Ectodermal cell (in vitro differentiated cells): Measurements from ENCODE around the gene AR. TPM values are rescaled to one million over a fixed set of nuclear protein-coding genes. Genes with fewer than 3 reads are reported as not detected.
A peak's percentile ranks its signal among the peaks of the same experiment; 100 is the strongest.

Source experiments
- H3K27ac ChIP-seq: 2 replicates; pipeline ENCODE4 v1.7.0; 2013; ENCODE audit warnings: mild to moderate bottlenecking, low read depth, low read length; ENCODE audit not compliant: insufficient read depth, poor library complexity, severe bottlenecking
- H3K27me3 ChIP-seq: 2 replicates; pipeline ENCODE4 v1.7.0; 2013; ENCODE audit warnings: mild to moderate bottlenecking, low read length; ENCODE audit not compliant: insufficient read depth, control insufficient read depth, poor library complexity, severe bottlenecking
- H3K36me3 ChIP-seq: one replicate; pipeline ENCODE4 v1.7.0; 2013; ENCODE audit warnings: low read length; ENCODE audit not compliant: control insufficient read depth, insufficient read depth
- H3K4me1 ChIP-seq: one replicate; pipeline ENCODE4 v1.7.0; 2013; ENCODE audit warnings: low read length; ENCODE audit not compliant: control insufficient read depth, insufficient read depth
- H3K4me3 ChIP-seq: 2 replicates; pipeline ENCODE4 v1.7.0; 2013; ENCODE audit warnings: low read depth, low read length, control low read depth; ENCODE audit not compliant: insufficient read depth
- H3K9me3 ChIP-seq: 2 replicates; pipeline ENCODE4 v1.7.0; 2013; ENCODE audit warnings: mild to moderate bottlenecking, low read length, moderate library complexity; ENCODE audit not compliant: control insufficient read depth
- WGBS, 2 experiments: methylation state at CpG; one replicate each; pipeline ENCODE4 v1.1.7; 2013; ENCODE audit warnings: missing lambda C conversion rate in 2 of 2; 5-methylcytosine and 5-hydroxymethylcytosine counted together
- polyA plus RNA-seq, 4 experiments: library from polyadenylated mRNA; stranded (reverse); fragments of 50-300 nt; gene quantifications; one replicate each; pipeline ENCODE4 v1.2.3, GENCODE V29; 2013

The AR gene, protein sequence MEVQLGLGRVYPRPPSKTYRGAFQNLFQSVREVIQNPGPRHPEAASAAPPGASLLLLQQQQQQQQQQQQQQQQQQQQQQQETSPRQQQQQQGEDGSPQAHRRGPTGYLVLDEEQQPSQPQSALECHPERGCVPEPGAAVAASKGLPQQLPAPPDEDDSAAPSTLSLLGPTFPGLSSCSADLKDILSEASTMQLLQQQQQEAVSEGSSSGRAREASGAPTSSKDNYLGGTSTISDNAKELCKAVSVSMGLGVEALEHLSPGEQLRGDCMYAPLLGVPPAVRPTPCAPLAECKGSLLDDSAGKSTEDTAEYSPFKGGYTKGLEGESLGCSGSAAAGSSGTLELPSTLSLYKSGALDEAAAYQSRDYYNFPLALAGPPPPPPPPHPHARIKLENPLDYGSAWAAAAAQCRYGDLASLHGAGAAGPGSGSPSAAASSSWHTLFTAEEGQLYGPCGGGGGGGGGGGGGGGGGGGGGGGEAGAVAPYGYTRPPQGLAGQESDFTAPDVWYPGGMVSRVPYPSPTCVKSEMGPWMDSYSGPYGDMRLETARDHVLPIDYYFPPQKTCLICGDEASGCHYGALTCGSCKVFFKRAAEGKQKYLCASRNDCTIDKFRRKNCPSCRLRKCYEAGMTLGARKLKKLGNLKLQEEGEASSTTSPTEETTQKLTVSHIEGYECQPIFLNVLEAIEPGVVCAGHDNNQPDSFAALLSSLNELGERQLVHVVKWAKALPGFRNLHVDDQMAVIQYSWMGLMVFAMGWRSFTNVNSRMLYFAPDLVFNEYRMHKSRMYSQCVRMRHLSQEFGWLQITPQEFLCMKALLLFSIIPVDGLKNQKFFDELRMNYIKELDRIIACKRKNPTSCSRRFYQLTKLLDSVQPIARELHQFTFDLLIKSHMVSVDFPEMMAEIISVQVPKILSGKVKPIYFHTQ
- 4.6 TPM for polyA plus RNA-seq (2013, experiment 1 of 4)
- 5.6 TPM for polyA plus RNA-seq (2013, experiment 2 of 4)
- 4.4 TPM for polyA plus RNA-seq (2013, experiment 3 of 4)
- polyA plus RNA-seq (2013, experiment 4 of 4): 6.4 TPM

- H3K9me3 ChIP-seq: no peaks in the 10 kb centered on the region
- H3K27ac ChIP-seq: peak within 1 kb of the TSS; percentile 87
- peak within 1 kb of the TSS; percentile 48 for H3K4me3 ChIP-seq
- H3K27me3 ChIP-seq: peaks cover 8% of the 10 kb centered on the region
- no peaks in the 10 kb centered on the region for H3K4me1 ChIP-seq
- 0 to 1% methylated on average over 30 of the region's 30 CpGs for WGBS, 2 experiments
- no peaks in the 10 kb centered on the region for H3K36me3 ChIP-seq
Measured at GRCh38 chrX:67543818-67544217, at the start of gene AR. AR (plus strand) TSS chrX:67544021; CDS start chrX:67545147, 1,126 bp downstream.

DNA sequence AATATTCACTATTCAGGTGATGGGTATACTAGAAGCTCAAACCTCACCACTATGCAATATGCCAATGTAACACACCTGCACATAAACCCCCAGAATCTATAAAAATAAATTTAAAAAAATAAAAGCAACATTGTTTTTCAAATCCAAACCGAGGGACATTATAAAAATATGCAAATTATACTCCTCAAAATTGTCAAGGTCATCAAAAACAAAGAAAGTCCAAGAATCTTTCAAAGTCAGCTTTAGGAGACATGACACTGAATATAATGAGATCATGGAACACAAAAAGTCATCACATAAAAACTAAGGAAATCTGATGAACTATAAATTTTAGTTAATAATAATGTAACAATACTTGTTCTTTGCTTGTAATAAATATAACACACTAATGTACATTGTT lies 43.2 kb upstream of the AR start:
- Histone ChIP-seq H3K36me3 (no peaks in the 10 kb centered on the region), H3K9me3 (no peaks in the 10 kb centered on the region), H3K4me1 (no peaks in the 10 kb centered on the region), H3K27ac (no peak overlapping the region), H3K4me3 (no peak overlapping the region), H3K27me3 (no peaks in the 10 kb centered on the region)
- WGBS, 2 experiments: 80 to 100% methylated on average over 1 of the region's 1 CpG

GRCh38 chrX:67503004-67503403 lies 40.8 kb upstream of the AR start:
- Histone ChIP-seq H3K27me3 (no peaks in the 10 kb centered on the region), H3K4me1 (no peaks in the 10 kb centered on the region), H3K9me3 (no peaks in the 10 kb centered on the region), H3K4me3 (no peak overlapping the region), H3K27ac (no peak overlapping the region), H3K36me3 (no peaks in the 10 kb centered on the region)

GRCh38 chrX:67503453-67503852 lies 40.4 kb upstream of the AR start:
- no peaks in the 10 kb centered on the region for H3K27me3 ChIP-seq
- H3K36me3 ChIP-seq: no peaks in the 10 kb centered on the region
- H3K9me3 ChIP-seq: no peaks in the 10 kb centered on the region
- no peak overlapping the region for H3K4me3 ChIP-seq
- H3K4me1 ChIP-seq: no peaks in the 10 kb centered on the region
- H3K27ac ChIP-seq: no peak overlapping the region
- 90% methylated on average over 1 of the region's 2 CpGs; no CpG with 5 or more reads in 1 of the 2 experiments for WGBS, 2 experiments

DNA sequence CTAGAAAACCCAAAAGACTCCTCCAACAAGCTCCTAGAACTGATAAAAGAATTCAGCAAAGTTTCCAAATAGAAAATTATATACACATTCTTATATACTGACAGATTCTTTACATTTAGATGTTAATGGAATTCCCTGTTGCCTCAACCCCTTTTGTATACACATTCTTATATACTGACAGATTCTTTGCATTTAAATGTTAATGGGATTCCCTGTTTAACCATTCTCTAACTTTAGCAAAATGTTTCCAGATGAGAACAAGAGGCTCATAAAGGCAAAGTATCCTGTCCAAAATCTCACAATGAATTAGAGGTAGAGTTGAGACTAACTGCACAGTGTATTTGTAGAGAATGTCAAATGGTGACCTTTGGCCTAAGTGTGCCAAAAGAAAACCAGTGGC lies 23.1 kb upstream of the AR start:
- H3K9me3 ChIP-seq: no peaks in the 10 kb centered on the region
- H3K4me1 ChIP-seq: no peaks in the 10 kb centered on the region

GRCh38 chrX:67523002-67523681 lies 20.7 kb upstream of the AR start:
- no peaks in the 10 kb centered on the region for H3K36me3 ChIP-seq
- no peaks in the 10 kb centered on the region for H3K4me1 ChIP-seq
- no peak overlapping the region for H3K27ac ChIP-seq
- no peaks in the 10 kb centered on the region for H3K27me3 ChIP-seq
- H3K9me3 ChIP-seq: no peaks in the 10 kb centered on the region
- 88 to 94% methylated on average over 2 to 3 of the region's 3 CpGs for WGBS, 2 experiments
- no peak overlapping the region for H3K4me3 ChIP-seq

More for the DNA sequence above, 23.1 kb upstream of the AR start:
- no peak overlapping the region for H3K27ac ChIP-seq
- no peak overlapping the region for H3K4me3 ChIP-seq
- no peaks in the 10 kb centered on the region for H3K27me3 ChIP-seq
- H3K36me3 ChIP-seq: no peaks in the 10 kb centered on the region

DNA sequence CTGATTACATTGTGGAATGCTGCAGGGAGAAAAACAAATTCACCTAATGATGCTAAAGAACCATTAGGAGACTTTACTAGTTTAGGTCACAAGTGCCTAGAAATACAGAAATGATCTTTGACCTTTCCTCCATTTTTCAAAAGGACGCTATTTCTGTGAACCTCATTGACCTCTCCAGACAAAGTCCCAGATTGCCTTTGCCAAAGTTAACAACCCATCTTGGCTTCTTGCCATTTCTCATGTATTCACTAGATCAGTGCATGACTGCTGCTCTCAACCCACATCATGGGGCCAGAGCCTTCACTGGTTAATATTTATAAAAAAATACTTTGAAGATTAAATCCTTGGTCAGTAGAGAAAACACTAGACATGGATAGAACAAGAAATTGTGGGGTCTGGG lies 19.9 kb upstream of the AR start:
- Histone ChIP-seq H3K4me3 (no peak overlapping the region), H3K36me3 (no peaks in the 10 kb centered on the region), H3K27me3 (no peaks in the 10 kb centered on the region), H3K27ac (no peak overlapping the region), H3K4me1 (no peaks in the 10 kb centered on the region), H3K9me3 (no peaks in the 10 kb centered on the region)
- 89 to 93% methylated on average over 1 of the region's 1 CpG for WGBS, 2 experiments

DNA sequence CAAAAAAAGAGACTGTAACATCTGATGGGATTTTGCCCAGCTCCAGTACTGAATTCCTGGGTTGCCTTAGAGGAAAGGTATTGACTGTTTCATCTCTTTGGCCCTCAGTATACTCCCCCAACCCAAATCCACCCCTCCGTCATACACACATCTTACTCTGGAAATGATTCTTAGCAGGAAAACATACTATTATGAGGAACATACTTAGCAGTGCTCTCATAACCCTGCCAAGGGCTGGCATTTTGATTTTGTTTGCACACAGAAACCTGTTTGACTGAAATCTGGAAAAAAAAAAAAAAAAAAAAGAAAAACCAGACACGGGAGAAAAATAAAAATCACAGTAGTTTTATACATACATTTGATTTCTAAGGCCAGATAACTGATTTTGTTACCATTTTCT lies 19.4 kb upstream of the AR start:
- 100% methylated on average over 1 of the region's 2 CpGs; no CpG with 5 or more reads in 1 of the 2 experiments for WGBS, 2 experiments
- no peaks in the 10 kb centered on the region for H3K4me1 ChIP-seq
- H3K9me3 ChIP-seq: no peaks in the 10 kb centered on the region
- no peaks in the 10 kb centered on the region for H3K36me3 ChIP-seq
- H3K4me3 ChIP-seq: no peak overlapping the region
- H3K27me3 ChIP-seq: no peaks in the 10 kb centered on the region
- H3K27ac ChIP-seq: no peak overlapping the region

DNA sequence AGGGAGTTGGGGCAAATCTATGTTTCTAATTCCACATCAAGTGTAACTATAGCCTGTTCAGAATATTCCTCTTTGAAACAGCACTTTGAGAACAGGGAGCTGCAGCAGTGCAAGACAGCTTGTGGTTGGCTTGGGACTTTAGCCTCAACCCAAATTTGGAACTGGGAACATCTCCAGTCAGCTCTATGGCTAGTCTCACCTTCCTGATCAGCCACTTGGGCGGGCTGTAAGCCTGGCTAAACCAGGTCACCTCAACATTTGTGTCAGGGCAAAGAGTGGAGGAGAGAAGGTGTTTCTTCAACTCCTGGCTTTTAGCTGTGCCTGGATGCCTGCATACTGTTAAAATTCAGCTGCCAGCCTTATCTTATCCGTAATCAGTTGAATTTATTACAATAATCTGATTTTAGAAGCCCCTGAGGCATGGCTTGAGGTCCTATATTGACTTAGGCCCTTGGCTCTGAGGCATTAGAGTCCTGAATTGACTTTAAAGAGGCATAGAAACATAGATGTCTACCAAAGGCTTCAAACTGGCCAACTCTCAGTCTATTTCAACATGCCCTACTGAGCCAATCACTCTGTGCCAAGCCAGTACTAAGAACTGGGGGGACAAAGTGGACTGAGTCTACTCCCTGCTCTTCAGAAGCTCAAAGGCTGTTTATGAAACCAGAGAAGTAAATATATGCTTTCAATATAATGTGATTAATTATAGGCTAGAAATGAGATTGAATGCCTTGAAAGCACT lies 18.7 kb upstream of the AR start:
- WGBS, 2 experiments: 91 to 93% methylated on average over 1 to 2 of the region's 2 CpGs
- H3K9me3 ChIP-seq: no peaks in the 10 kb centered on the region
- H3K4me3 ChIP-seq: no peak overlapping the region
- no peaks in the 10 kb centered on the region for H3K27me3 ChIP-seq
- no peak overlapping the region for H3K27ac ChIP-seq
- no peaks in the 10 kb centered on the region for H3K36me3 ChIP-seq
- no peaks in the 10 kb centered on the region for H3K4me1 ChIP-seq
